Stimulated activated CD4-positive, alpha-beta T cell treated with anti-CD3 and anti-CD28 coated beads, Interleukin-2, amount 100 ng/mL, for 4 hours (primary cell): Measurements from ENCODE around the gene NTNG2.

Experiments
- DNase-seq: peaks from one replicate; pipeline ENCODE4 v3.0.0-alpha.2; 2020; ENCODE audit warnings: low read depth

Gene NTNG2

GRCh38 chr9:132171702-132172101, 9.8 kb downstream of the NTNG2 start:
- no peak for DNase-seq

- DNase-seq, result no peak
These were observed 10.3 kb downstream of the NTNG2 start for GRCh38 chr9:132172185-132172584.

GRCh38 chr9:132175431-132175830, 13.6 kb downstream of the NTNG2 start:
- DNase-seq, result no peak

GRCh38 chr9:132176338-132176737, 14.5 kb downstream of the NTNG2 start:
- no peak for DNase-seq

- DNase-seq, result no peak
These were observed 20.0 kb downstream of the NTNG2 start for GRCh38 chr9:132181796-132182313.

- no peak for DNase-seq
These were observed 20.6 kb downstream of the NTNG2 start for GRCh38 chr9:132182314-132183091.

GRCh38 chr9:132183134-132183533, 21.3 kb downstream of the NTNG2 start:
- DNase-seq, result no peak

GRCh38 chr9:132183715-132184114, 21.9 kb downstream of the NTNG2 start:
- no peak for DNase-seq

GRCh38 chr9:132184124-132184523, 22.3 kb downstream of the NTNG2 start:
- no peak for DNase-seq

- DNase-seq, result no peak
These were observed 23.5 kb downstream of the NTNG2 start for GRCh38 chr9:132185073-132186009.

- no peak for DNase-seq
These were observed 25.3 kb downstream of the NTNG2 start for GRCh38 chr9:132187121-132187620.

GRCh38 chr9:132190966-132191365, 29.1 kb downstream of the NTNG2 start:
- DNase-seq, result no peak

- no peak for DNase-seq
These were observed 30.9 kb downstream of the NTNG2 start for GRCh38 chr9:132192728-132193127.

GRCh38 chr9:132193227-132194124, 31.6 kb downstream of the NTNG2 start:
- DNase-seq, result no peak

- DNase-seq, result no peak
These were observed 32.6 kb downstream of the NTNG2 start for GRCh38 chr9:132194508-132194907.

GRCh38 chr9:132197315-132197714, 35.5 kb downstream of the NTNG2 start:
- no peak for DNase-seq

GRCh38 chr9:132197856-132198550, 36.1 kb downstream of the NTNG2 start:
- no peak for DNase-seq

- DNase-seq, result no peak
These were observed 37.2 kb downstream of the NTNG2 start for GRCh38 chr9:132199056-132199455.

- DNase-seq, result no peak
These were observed 38.8 kb downstream of the NTNG2 start for GRCh38 chr9:132200706-132201105.

- DNase-seq, result no peak
These were observed 39.3 kb downstream of the NTNG2 start for GRCh38 chr9:132201139-132201538.
